ENCODE data around the gene SH3GL3.
A peak's percentile ranks its signal among the peaks of the same experiment; 100 is the strongest.

SH3GL3 gene

GRCh38 chr15:83471307-83471866, 24.2 kb downstream of the SH3GL3 start:
- ATAC-seq (ENCODE audit: low read depth) (no peak), DNase-seq (ENCODE audit: low spot score) (no peak)
- H3K27me3 ChIP-seq (ENCODE audit: insufficient read depth, poor library complexity, severe bottlenecking) = no peaks in the 10 kb centered on the region
- TF ChIP-seq CTCF (IDR thresholded peaks at IDR 0.05; ENCODE audit: poor library complexity, severe bottlenecking) = no peak
- peaks cover 6% of the 10 kb centered on the region for H3K4me1 ChIP-seq (ENCODE audit: insufficient read depth, poor library complexity, severe bottlenecking)
- H3K27ac ChIP-seq (ENCODE audit: poor library complexity, severe bottlenecking) = no peak overlapping the region
- H3K36me3 ChIP-seq (ENCODE audit: low read depth) = no peaks in the 10 kb centered on the region
- H3K4me3 ChIP-seq (ENCODE audit: severe bottlenecking) = no peak overlapping the region
- H3K9me3 ChIP-seq (ENCODE audit: severe bottlenecking) = no peaks in the 10 kb centered on the region

- no peak overlapping the region for H3K4me3 ChIP-seq (ENCODE audit: severe bottlenecking)
- no peaks in the 10 kb centered on the region for H3K9me3 ChIP-seq (ENCODE audit: severe bottlenecking)
- no peak for ATAC-seq (ENCODE audit: low read depth)
- no peaks in the 10 kb centered on the region for H3K36me3 ChIP-seq (ENCODE audit: low read depth)
- no peak for DNase-seq (ENCODE audit: low spot score)
- H3K27me3 ChIP-seq (ENCODE audit: insufficient read depth, poor library complexity, severe bottlenecking) = no peaks in the 10 kb centered on the region
- H3K4me1 ChIP-seq (ENCODE audit: insufficient read depth, poor library complexity, severe bottlenecking) = peaks cover 6% of the 10 kb centered on the region
- no peak for TF ChIP-seq CTCF (IDR thresholded peaks at IDR 0.05; ENCODE audit: poor library complexity, severe bottlenecking)
- no peak overlapping the region for H3K27ac ChIP-seq (ENCODE audit: poor library complexity, severe bottlenecking)
These were observed 25.0 kb downstream of the SH3GL3 start for GRCh38 chr15:83472151-83472550.

GRCh38 chr15:83472797-83473196, 25.7 kb downstream of the SH3GL3 start:
- H3K36me3 ChIP-seq (ENCODE audit: low read depth) = no peaks in the 10 kb centered on the region
- H3K27ac ChIP-seq (ENCODE audit: poor library complexity, severe bottlenecking) = no peak overlapping the region
- H3K27me3 ChIP-seq (ENCODE audit: insufficient read depth, poor library complexity, severe bottlenecking) = no peaks in the 10 kb centered on the region
- TF ChIP-seq CTCF (IDR thresholded peaks at IDR 0.05; ENCODE audit: poor library complexity, severe bottlenecking) = no peak
- H3K4me3 ChIP-seq (ENCODE audit: severe bottlenecking) = no peak overlapping the region
- no peaks in the 10 kb centered on the region for H3K9me3 ChIP-seq (ENCODE audit: severe bottlenecking)
- ATAC-seq (ENCODE audit: low read depth) (no peak), DNase-seq (ENCODE audit: low spot score) (no peak)
- peaks cover 6% of the 10 kb centered on the region for H3K4me1 ChIP-seq (ENCODE audit: insufficient read depth, poor library complexity, severe bottlenecking)

GRCh38 chr15:83474578-83474977, 27.4 kb downstream of the SH3GL3 start:
- ATAC-seq (ENCODE audit: low read depth) = no peak
- no peaks in the 10 kb centered on the region for H3K36me3 ChIP-seq (ENCODE audit: low read depth)
- no peaks in the 10 kb centered on the region for H3K27me3 ChIP-seq (ENCODE audit: insufficient read depth, poor library complexity, severe bottlenecking)
- no peak overlapping the region for H3K4me3 ChIP-seq (ENCODE audit: severe bottlenecking)
- no peak for DNase-seq (ENCODE audit: low spot score)
- H3K4me1 ChIP-seq (ENCODE audit: insufficient read depth, poor library complexity, severe bottlenecking) = peaks cover 6% of the 10 kb centered on the region
- no peak for TF ChIP-seq CTCF (IDR thresholded peaks at IDR 0.05; ENCODE audit: poor library complexity, severe bottlenecking)
- no peaks in the 10 kb centered on the region for H3K9me3 ChIP-seq (ENCODE audit: severe bottlenecking)
- H3K27ac ChIP-seq (ENCODE audit: poor library complexity, severe bottlenecking) = no peak overlapping the region

- H3K27ac ChIP-seq (ENCODE audit: poor library complexity, severe bottlenecking) = no peak overlapping the region
These were observed 28.4 kb downstream of the SH3GL3 start for GRCh38 chr15:83475551-83475950.

More at GRCh38 chr15:83475551-83475950, 28.4 kb downstream of the SH3GL3 start:
- DNase-seq (ENCODE audit: low spot score) = no peak
- Histone ChIP-seq H3K27me3 (ENCODE audit: insufficient read depth, poor library complexity, severe bottlenecking) (no peaks in the 10 kb centered on the region), H3K36me3 (ENCODE audit: low read depth) (no peaks in the 10 kb centered on the region), H3K9me3 (ENCODE audit: severe bottlenecking) (no peaks in the 10 kb centered on the region), H3K4me1 (ENCODE audit: insufficient read depth, poor library complexity, severe bottlenecking) (peaks cover 6% of the 10 kb centered on the region), H3K4me3 (ENCODE audit: severe bottlenecking) (no peak overlapping the region)
- TF ChIP-seq CTCF (IDR thresholded peaks at IDR 0.05; ENCODE audit: poor library complexity, severe bottlenecking) = no peak
- ATAC-seq (ENCODE audit: low read depth) = peak; percentile 93
